HEK293T (cell line): ENCODE results near the gene KRT74.

Source experiments
- CTCF ChIA-PET: fragments of 350-600 bp; formaldehyde crosslinking; extraction: SDS; loops from one replicate; lab custom pipeline; 2021; ENCODE audit warnings: antibody characterized with exemption, inconsistent platforms; lab: Yijun Ruan, JAX
- POLR2A ChIA-PET: fragments of 350-600 bp; formaldehyde crosslinking; extraction: SDS; loops from one replicate; lab custom pipeline; 2020; ENCODE audit warnings: antibody characterized with exemption, inconsistent platforms; lab: Yijun Ruan, JAX
- DNase-seq: peaks from one replicate; pipeline ENCODE4 v3.0.0; 2012; ENCODE audit warnings: mixed read lengths; ENCODE audit errors: extremely low spot score
- ARNT ChIP-seq: fragments of 450-650 bp; IDR thresholded peaks from 2 replicates; pipeline ENCODE4 v1.6.1; 2017; ENCODE audit warnings: mild to moderate bottlenecking
- BHLHE40 ChIP-seq: fragments of 450-650 bp; IDR thresholded peaks from 2 replicates; pipeline ENCODE4 v1.6.1; 2016; ENCODE audit warnings: mild to moderate bottlenecking, moderate library complexity, borderline replicate concordance
- CTBP1 ChIP-seq: fragments of 450-650 bp; IDR thresholded peaks from 2 replicates; pipeline ENCODE4 v1.6.1; 2016; ENCODE audit warnings: borderline replicate concordance
- ELF4 ChIP-seq: fragments of 450-650 bp; IDR thresholded peaks from 2 replicates; pipeline ENCODE4 v1.6.1; 2017; ENCODE audit warnings: antibody characterized with exemption
- FOXA1 ChIP-seq: fragments of 450-650 bp; IDR thresholded peaks from 2 replicates; pipeline ENCODE4 v1.6.1; 2016; ENCODE audit warnings: mild to moderate bottlenecking
- FOXK2 ChIP-seq: fragments of 450-650 bp; IDR thresholded peaks from 2 replicates; pipeline ENCODE4 v1.6.1; 2016; ENCODE audit warnings: mild to moderate bottlenecking
- FOXM1 ChIP-seq: fragments of 450-650 bp; IDR thresholded peaks from 2 replicates; pipeline ENCODE4 v1.6.1; 2017; ENCODE audit warnings: mild to moderate bottlenecking, borderline replicate concordance
- HDGF ChIP-seq: fragments of 450-650 bp; IDR thresholded peaks from 2 replicates; pipeline ENCODE4 v1.6.1; 2017; ENCODE audit warnings: antibody characterized with exemption, borderline replicate concordance
- L3MBTL2 ChIP-seq: fragments of 450-650 bp; conservative IDR thresholded peaks from 2 replicates; pipeline ENCODE4 v1.6.1; 2016; ENCODE audit warnings: mild to moderate bottlenecking
- LEF1 ChIP-seq: fragments of 450-650 bp; IDR thresholded peaks from 2 replicates; pipeline ENCODE4 v1.6.1; 2017; ENCODE audit warnings: mild to moderate bottlenecking, borderline replicate concordance
- NFRKB ChIP-seq: fragments of 450-650 bp; IDR thresholded peaks from 2 replicates; pipeline ENCODE4 v1.6.1; 2016; ENCODE audit warnings: mild to moderate bottlenecking, moderate library complexity
- PKNOX1 ChIP-seq: fragments of 450-650 bp; IDR thresholded peaks from 2 replicates; pipeline ENCODE4 v1.6.1; 2016
- SP1 ChIP-seq: fragments of 450-650 bp; IDR thresholded peaks from 2 replicates; pipeline ENCODE4 v1.6.1; 2017
- SUZ12 ChIP-seq: fragments of 450-650 bp; IDR thresholded peaks from 2 replicates; pipeline ENCODE4 v1.6.1; 2016; ENCODE audit warnings: mild to moderate bottlenecking
- TARDBP ChIP-seq: fragments of 450-650 bp; IDR thresholded peaks from 2 replicates; pipeline ENCODE4 v1.6.1; 2016
- ZNF384 ChIP-seq: fragments of 450-650 bp; IDR thresholded peaks from 2 replicates; pipeline ENCODE4 v1.6.1; 2016

The KRT74 gene

GRCh38 chr12:52532636-52533035, 41.0 kb downstream of the KRT74 start:
- TF ChIP-seq BHLHE40 (no peak), ZNF384 (no peak), SP1 (no peak), FOXK2 (no peak), PKNOX1 (no peak), L3MBTL2 (no peak), SUZ12 (no peak), TARDBP (no peak), FOXA1 (no peak), HDGF (no peak), CTBP1 (no peak), NFRKB (no peak), FOXM1 (no peak), ARNT (no peak), LEF1 (no peak), ELF4 (no peak)
- DNase-seq: no peak
- ChIA-PET POLR2A (no interaction called here), CTCF (interaction anchor here (0.6 to 1.2 kb wide), 2 partner anchors 9 to 358 kb away, joined by 3 read pairs; no protein-coding TSS in a partner anchor)

DNA sequence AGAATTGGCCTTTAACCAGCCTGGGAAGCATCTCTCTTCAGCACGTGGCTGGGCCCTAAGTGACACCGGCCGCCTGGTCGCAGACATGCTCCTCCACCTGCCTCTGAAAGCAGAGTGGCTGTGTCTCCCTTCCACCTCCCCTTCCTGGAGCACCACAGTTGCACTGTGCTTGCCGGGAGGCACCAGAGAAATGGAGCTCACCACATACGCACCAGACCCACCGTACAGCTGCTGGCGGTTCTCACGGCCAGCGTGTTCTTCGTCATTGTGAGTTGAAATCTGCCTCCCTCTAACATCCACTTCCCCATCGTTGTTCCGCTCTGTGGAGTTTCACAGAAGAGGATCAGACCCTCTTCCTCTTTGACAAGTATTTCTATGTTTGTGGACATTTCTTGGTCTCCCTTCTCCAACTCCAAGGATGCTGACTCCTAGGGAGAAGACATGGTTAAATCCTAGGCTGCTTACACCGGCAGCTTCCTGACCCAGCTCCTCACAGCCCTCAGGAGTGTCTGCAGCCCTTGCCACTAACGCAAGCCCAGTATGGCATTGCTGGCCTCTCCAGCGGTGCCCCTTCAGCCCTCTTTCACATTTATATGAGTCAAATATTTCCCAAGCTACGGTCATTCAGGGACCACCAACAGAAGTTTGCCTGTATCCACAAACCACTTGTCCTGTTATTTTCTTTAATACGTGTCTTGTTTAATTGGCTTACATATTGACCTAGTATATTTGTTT, 41.9 kb downstream of the KRT74 start:
- no peak for TF ChIP-seq FOXM1
- TF ChIP-seq HDGF: no peak
- no peak for TF ChIP-seq PKNOX1
- no peak for TF ChIP-seq TARDBP
- no peak for TF ChIP-seq SP1
- TF ChIP-seq ZNF384: no peak
- TF ChIP-seq FOXA1: no peak
- TF ChIP-seq L3MBTL2: no peak
- no peak for TF ChIP-seq NFRKB
- ChIA-PET CTCF (interaction anchor here (1.2 kb wide), 1 partner anchor 357 kb away, joined by 3 read pairs; no protein-coding TSS in a partner anchor), POLR2A (no interaction called here)
- no peak for DNase-seq

DNA sequence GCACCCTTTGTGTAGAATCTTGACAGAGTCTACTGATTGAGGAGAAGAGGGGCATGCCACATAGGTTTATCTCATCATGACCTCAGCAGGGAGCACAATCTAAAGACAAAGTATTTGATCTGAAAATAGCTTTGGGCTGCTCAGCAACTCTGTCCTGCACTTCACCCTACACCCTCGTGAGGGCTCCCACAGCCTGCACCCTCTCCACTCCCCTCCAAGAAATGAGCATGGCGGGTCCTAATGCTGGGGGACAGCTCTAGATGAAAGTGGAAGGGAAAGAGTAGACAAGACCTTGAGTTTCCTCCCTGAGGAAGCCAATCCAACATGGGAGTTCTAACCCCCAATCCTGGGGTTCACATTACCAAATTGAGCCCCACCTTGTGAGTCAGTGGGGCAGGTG, 42.7 kb downstream of the KRT74 start:
- POLR2A ChIA-PET: no interaction called here
- no peak for DNase-seq
- TF ChIP-seq CTBP1 (no peak), NFRKB (no peak), L3MBTL2 (no peak), HDGF (no peak), SUZ12 (no peak), ARNT (no peak), ZNF384 (no peak), SP1 (no peak), FOXA1 (no peak)
- CTCF ChIA-PET: no interaction called here

GRCh38 chr12:52530366-52530765, 43.3 kb downstream of the KRT74 start:
- TF ChIP-seq FOXK2: no peak
- TF ChIP-seq ZNF384: no peak
- no peak for TF ChIP-seq PKNOX1
- no peak for TF ChIP-seq SUZ12
- no peak for TF ChIP-seq L3MBTL2
- TF ChIP-seq LEF1: no peak
- no peak for TF ChIP-seq ARNT
- TF ChIP-seq FOXM1: no peak
- TF ChIP-seq ELF4: no peak
- TF ChIP-seq CTBP1: no peak
- no peak for TF ChIP-seq TARDBP
- TF ChIP-seq SP1: no peak
- TF ChIP-seq FOXA1: no peak
- no peak for TF ChIP-seq NFRKB
- TF ChIP-seq HDGF: no peak
- TF ChIP-seq BHLHE40: no peak
- POLR2A ChIA-PET: no interaction called here
- CTCF ChIA-PET: no interaction called here
- no peak for DNase-seq

- ChIA-PET CTCF (no interaction called here), POLR2A (no interaction called here)
- no peak for DNase-seq
- TF ChIP-seq FOXK2: no peak
Measured at GRCh38 chr12:52529846-52530245, 43.8 kb downstream of the KRT74 start.

DNA sequence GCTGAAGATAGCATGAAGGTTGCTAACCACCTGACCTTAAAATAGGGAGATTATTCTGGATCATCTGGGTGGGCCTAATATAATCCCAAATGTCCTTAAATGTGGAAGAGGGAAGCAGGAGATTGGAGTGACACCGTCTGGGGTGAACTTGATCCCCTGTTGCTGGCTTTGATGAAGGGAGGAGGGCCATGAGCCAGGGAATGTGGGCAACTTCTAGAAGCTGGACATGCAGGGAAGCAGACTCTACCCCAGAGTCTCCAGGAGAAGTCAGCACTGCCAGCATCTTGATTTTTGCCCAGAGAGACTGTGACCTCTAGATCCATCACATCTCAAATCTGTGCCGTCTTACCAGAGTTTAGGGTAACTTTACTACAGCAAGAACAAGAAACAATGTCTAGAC, 44.2 kb downstream of the KRT74 start:
- no peak for DNase-seq
- TF ChIP-seq FOXM1: no peak
- no peak for TF ChIP-seq ARNT
- no peak for TF ChIP-seq LEF1
- CTCF ChIA-PET: interaction anchor here (0.6 kb wide), 1 partner anchor 32 kb away, joined by 4 read pairs; no protein-coding TSS in a partner anchor
- POLR2A ChIA-PET: no interaction called here
